ENCODE data around the gene CADPS. TPM values are rescaled to one million over a fixed set of nuclear protein-coding genes. Genes with fewer than 3 reads are reported as not detected.

Gene CADPS
- total and polyA plus RNA-seq, 4 donors, result 0.13 to 0.99 (median 0.75) TPM; not detected in 1

GRCh38 chr3:62785384-62785783 lies 89.8 kb downstream of the CADPS start:
- intact Hi-C loops (cut with DNase I), result no loop called here
- Histone ChIP-seq H3K27me3 (ENCODE audit: control insufficient read depth in 1 of 2, insufficient read depth in 2 of 2, low read length in 1 of 2) (no peaks in the 10 kb centered on the region), H3K4me1 (ENCODE audit: control insufficient read depth in 1 of 2, insufficient read depth in 2 of 2, low read length in 2 of 2) (no peaks in the 10 kb centered on the region), H3K9me3 (ENCODE audit: control insufficient read depth, low read length) (no peaks in the 10 kb centered on the region), H3K27ac (ENCODE audit: low read depth in 1 of 2, low read length in 2 of 2) (no peak overlapping the region), H3K4me3 (ENCODE audit: low read length in 2 of 2) (no peak overlapping the region), H3K36me3 (ENCODE audit: control insufficient read depth in 1 of 2, insufficient read depth in 2 of 2, low read length in 1 of 2) (no peaks in the 10 kb centered on the region)
- ATAC-seq (ENCODE audit: low FRiP score), result no peak
- no peak for DNase-seq
- WGBS, 2 donors, result 50 to 57% methylated on average over 1 of the region's 1 CpG

- 66 to 71% methylated on average over 3 of the region's 3 CpGs for WGBS, 2 donors
- Histone ChIP-seq H3K27ac (ENCODE audit: low read depth in 1 of 2, low read length in 2 of 2) (no peak overlapping the region), H3K36me3 (ENCODE audit: control insufficient read depth in 1 of 2, insufficient read depth in 2 of 2, low read length in 1 of 2) (no peaks in the 10 kb centered on the region), H3K27me3 (ENCODE audit: control insufficient read depth in 1 of 2, insufficient read depth in 2 of 2, low read length in 1 of 2) (no peaks in the 10 kb centered on the region), H3K4me3 (ENCODE audit: low read length in 2 of 2) (no peak overlapping the region), H3K9me3 (ENCODE audit: control insufficient read depth, low read length) (no peaks in the 10 kb centered on the region), H3K4me1 (ENCODE audit: control insufficient read depth in 1 of 2, insufficient read depth in 2 of 2, low read length in 2 of 2) (no peaks in the 10 kb centered on the region)
- intact Hi-C loops (cut with DNase I), result no loop called here
- ATAC-seq (ENCODE audit: low FRiP score), result no peak
- DNase-seq, result no peak
Measured at GRCh38 chr3:62781121-62781520, 94.1 kb downstream of the CADPS start.

GRCh38 chr3:62777674-62778073 lies 97.5 kb downstream of the CADPS start:
- Histone ChIP-seq H3K36me3 (ENCODE audit: control insufficient read depth in 1 of 2, insufficient read depth in 2 of 2, low read length in 1 of 2) (no peaks in the 10 kb centered on the region), H3K4me3 (ENCODE audit: low read length in 2 of 2) (no peak overlapping the region), H3K4me1 (ENCODE audit: control insufficient read depth in 1 of 2, insufficient read depth in 2 of 2, low read length in 2 of 2) (no peaks in the 10 kb centered on the region), H3K27me3 (ENCODE audit: control insufficient read depth in 1 of 2, insufficient read depth in 2 of 2, low read length in 1 of 2) (no peaks in the 10 kb centered on the region), H3K9me3 (ENCODE audit: control insufficient read depth, low read length) (no peaks in the 10 kb centered on the region), H3K27ac (ENCODE audit: low read depth in 1 of 2, low read length in 2 of 2) (no peak overlapping the region)
- WGBS, 2 donors, result 86 to 88% methylated on average over 4 of the region's 4 CpGs
- intact Hi-C loops (cut with DNase I), result no loop called here
- DNase-seq (no peak), ATAC-seq (ENCODE audit: low FRiP score) (no peak)

GRCh38 chr3:62777130-62777529 lies 98.1 kb downstream of the CADPS start:
- intact Hi-C loops (cut with DNase I), result no loop called here
- H3K27ac ChIP-seq (ENCODE audit: low read depth in 1 of 2, low read length in 2 of 2), result no peak overlapping the region
- no peak overlapping the region for H3K4me3 ChIP-seq (ENCODE audit: low read length in 2 of 2)
- H3K27me3 ChIP-seq (ENCODE audit: control insufficient read depth in 1 of 2, insufficient read depth in 2 of 2, low read length in 1 of 2), result no peaks in the 10 kb centered on the region
- no peaks in the 10 kb centered on the region for H3K9me3 ChIP-seq (ENCODE audit: control insufficient read depth, low read length)
- DNase-seq (no peak), ATAC-seq (ENCODE audit: low FRiP score) (no peak)
- 81 to 83% methylated on average over 3 of the region's 3 CpGs for WGBS, 2 donors
- no peaks in the 10 kb centered on the region for H3K4me1 ChIP-seq (ENCODE audit: control insufficient read depth in 1 of 2, insufficient read depth in 2 of 2, low read length in 2 of 2)
- no peaks in the 10 kb centered on the region for H3K36me3 ChIP-seq (ENCODE audit: control insufficient read depth in 1 of 2, insufficient read depth in 2 of 2, low read length in 1 of 2)

- ATAC-seq (ENCODE audit: low FRiP score) (no peak), DNase-seq (no peak)
- Histone ChIP-seq H3K9me3 (ENCODE audit: control insufficient read depth, low read length) (no peaks in the 10 kb centered on the region), H3K27ac (ENCODE audit: low read depth in 1 of 2, low read length in 2 of 2) (no peak overlapping the region), H3K27me3 (ENCODE audit: control insufficient read depth in 1 of 2, insufficient read depth in 2 of 2, low read length in 1 of 2) (no peaks in the 10 kb centered on the region), H3K36me3 (ENCODE audit: control insufficient read depth in 1 of 2, insufficient read depth in 2 of 2, low read length in 1 of 2) (no peaks in the 10 kb centered on the region), H3K4me1 (ENCODE audit: control insufficient read depth in 1 of 2, insufficient read depth in 2 of 2, low read length in 2 of 2) (no peaks in the 10 kb centered on the region), H3K4me3 (ENCODE audit: low read length in 2 of 2) (no peak overlapping the region)
- WGBS, 2 donors, result 24 to 32% methylated on average over 2 of the region's 2 CpGs
- intact Hi-C loops (cut with DNase I), result no loop called here
Measured at GRCh38 chr3:62774221-62774620, 101.0 kb downstream of the CADPS start.

GRCh38 chr3:62771331-62772072 lies 103.7 kb downstream of the CADPS start:
- intact Hi-C loops (cut with DNase I), result no loop called here
- WGBS, 2 donors, result 71 to 73% methylated on average over 7 of the region's 7 CpGs
- no peak overlapping the region for H3K27ac ChIP-seq (ENCODE audit: low read depth in 1 of 2, low read length in 2 of 2)
- DNase-seq (no peak), ATAC-seq (ENCODE audit: low FRiP score) (no peak)
- no peaks in the 10 kb centered on the region for H3K4me1 ChIP-seq (ENCODE audit: control insufficient read depth in 1 of 2, insufficient read depth in 2 of 2, low read length in 2 of 2)
- H3K9me3 ChIP-seq (ENCODE audit: control insufficient read depth, low read length), result no peaks in the 10 kb centered on the region
- H3K4me3 ChIP-seq (ENCODE audit: low read length in 2 of 2), result no peak overlapping the region
- H3K36me3 ChIP-seq (ENCODE audit: control insufficient read depth in 1 of 2, insufficient read depth in 2 of 2, low read length in 1 of 2), result no peaks in the 10 kb centered on the region
- H3K27me3 ChIP-seq (ENCODE audit: control insufficient read depth in 1 of 2, insufficient read depth in 2 of 2, low read length in 1 of 2), result peaks cover 0 to 2% of the 10 kb centered on the region in 2 donors

GRCh38 chr3:62768896-62769295 lies 106.3 kb downstream of the CADPS start:
- Histone ChIP-seq H3K27ac (ENCODE audit: low read depth in 1 of 2, low read length in 2 of 2) (no peak overlapping the region), H3K9me3 (ENCODE audit: control insufficient read depth, low read length) (no peaks in the 10 kb centered on the region), H3K27me3 (ENCODE audit: control insufficient read depth in 1 of 2, insufficient read depth in 2 of 2, low read length in 1 of 2) (peaks cover 0 to 2% of the 10 kb centered on the region in 2 donors), H3K4me3 (ENCODE audit: low read length in 2 of 2) (no peak overlapping the region), H3K36me3 (ENCODE audit: control insufficient read depth in 1 of 2, insufficient read depth in 2 of 2, low read length in 1 of 2) (no peaks in the 10 kb centered on the region), H3K4me1 (ENCODE audit: control insufficient read depth in 1 of 2, insufficient read depth in 2 of 2, low read length in 2 of 2) (no peaks in the 10 kb centered on the region)
- DNase-seq (no peak), ATAC-seq (ENCODE audit: low FRiP score) (no peak)
- intact Hi-C loops (cut with DNase I), result no loop called here
- 31 to 40% methylated on average over 2 of the region's 2 CpGs for WGBS, 2 donors

- DNase-seq (no peak), ATAC-seq (ENCODE audit: low FRiP score) (no peak)
- 70 to 83% methylated on average over 1 of the region's 1 CpG for WGBS, 2 donors
- Histone ChIP-seq H3K9me3 (ENCODE audit: control insufficient read depth, low read length) (no peaks in the 10 kb centered on the region), H3K27me3 (ENCODE audit: control insufficient read depth in 1 of 2, insufficient read depth in 2 of 2, low read length in 1 of 2) (peaks cover 0 to 1% of the 10 kb centered on the region in 2 donors), H3K27ac (ENCODE audit: low read depth in 1 of 2, low read length in 2 of 2) (no peak overlapping the region), H3K36me3 (ENCODE audit: control insufficient read depth in 1 of 2, insufficient read depth in 2 of 2, low read length in 1 of 2) (no peaks in the 10 kb centered on the region), H3K4me1 (ENCODE audit: control insufficient read depth in 1 of 2, insufficient read depth in 2 of 2, low read length in 2 of 2) (no peaks in the 10 kb centered on the region), H3K4me3 (ENCODE audit: low read length in 2 of 2) (no peak overlapping the region)
- intact Hi-C loops (cut with DNase I), result no loop called here
Measured at GRCh38 chr3:62761711-62762110, 113.5 kb downstream of the CADPS start.

GRCh38 chr3:62761311-62761710 lies 113.9 kb downstream of the CADPS start:
- Histone ChIP-seq H3K27me3 (ENCODE audit: control insufficient read depth in 1 of 2, insufficient read depth in 2 of 2, low read length in 1 of 2) (no peaks in the 10 kb centered on the region), H3K9me3 (ENCODE audit: control insufficient read depth, low read length) (no peaks in the 10 kb centered on the region), H3K4me3 (ENCODE audit: low read length in 2 of 2) (no peak overlapping the region), H3K27ac (ENCODE audit: low read depth in 1 of 2, low read length in 2 of 2) (no peak overlapping the region), H3K4me1 (ENCODE audit: control insufficient read depth in 1 of 2, insufficient read depth in 2 of 2, low read length in 2 of 2) (no peaks in the 10 kb centered on the region), H3K36me3 (ENCODE audit: control insufficient read depth in 1 of 2, insufficient read depth in 2 of 2, low read length in 1 of 2) (no peaks in the 10 kb centered on the region)
- ATAC-seq (ENCODE audit: low FRiP score) (no peak), DNase-seq (no peak)
- intact Hi-C loops (cut with DNase I), result no loop called here

All from aorta (tissue), 5 donors.